Omental fat pad (tissue), 4 donors: ENCODE data around the gene KRT76. TPM values are rescaled to one million over a fixed set of nuclear protein-coding genes. Genes with fewer than 3 reads are reported as not detected.
"Not testable (repeated sequence)": the region's sequence is repeated elsewhere in the genome, so short reads cannot be mapped to it uniquely, and the experiment has no call there.

ENCODE experiments used
- ATAC-seq: fragments of 150-250 bp; one replicate; pipeline ENCODE4 v1.9.1; 2016; ENCODE audit warnings: mild to moderate bottlenecking, moderate library complexity; ENCODE audit not compliant: low FRiP score
- DNase-seq: peaks from one replicate; pipeline ENCODE4 v3.0.0-alpha.2; 2019; ENCODE audit warnings: low spot score
- CTCF ChIP-seq, 3 donors: fragments of 450-650 bp; IDR thresholded peaks; one replicate each; pipeline ENCODE4 v1.5.1; 2016 to 2017; ENCODE audit warnings: antibody characterized with exemption in 3 of 3, mild to moderate bottlenecking in 3 of 3, moderate library complexity in 2 of 3
- total RNA-seq, 4 donors: library from RNA; depleted of rRNA; stranded (reverse); fragments of >200 nt; gene quantifications; one replicate each; pipeline ENCODE4 v1.1.0, GENCODE V29; 2016

The KRT76 gene
- total RNA-seq, 4 donors from 2014 or later: not detected

GRCh38 chr12:52751795-52752194, 25.4 kb downstream of the KRT76 start:
- TF ChIP-seq CTCF (IDR thresholded peaks at IDR 0.05): no peak
- DNase-seq (no peak), ATAC-seq (no peak)

- ATAC-seq, DNase-seq: not testable (repeated sequence)
Measured at GRCh38 chr12:52750532-52750931, 26.6 kb downstream of the KRT76 start.

- ATAC-seq: no peak
- TF ChIP-seq CTCF (IDR thresholded peaks at IDR 0.05): no peak
- no peak for DNase-seq
Measured at GRCh38 chr12:52749827-52750226, 27.3 kb downstream of the KRT76 start.

- no peak for ATAC-seq
- TF ChIP-seq CTCF (IDR thresholded peaks at IDR 0.05): no peak
Measured at GRCh38 chr12:52748578-52748977, 28.6 kb downstream of the KRT76 start.

GRCh38 chr12:52745554-52745953, 31.6 kb downstream of the KRT76 start:
- DNase-seq (no peak), ATAC-seq (no peak)
- no peak for TF ChIP-seq CTCF (IDR thresholded peaks at IDR 0.05)

More at GRCh38 chr12:52748578-52748977, 28.6 kb downstream of the KRT76 start:
- no peak for DNase-seq

GRCh38 chr12:52744493-52745156, 32.5 kb downstream of the KRT76 start:
- DNase-seq (no peak), ATAC-seq (no peak)
- no peak for TF ChIP-seq CTCF (IDR thresholded peaks at IDR 0.05)

GRCh38 chr12:52742822-52743457, 34.2 kb downstream of the KRT76 start:
- DNase-seq (no peak), ATAC-seq (no peak)
- TF ChIP-seq CTCF (IDR thresholded peaks at IDR 0.05): no peak
